Measurements from ENCODE around the gene VPS52. TPM values are rescaled to one million over a fixed set of nuclear protein-coding genes. Genes with fewer than 3 reads are reported as not detected.
A peak's percentile ranks its signal among the peaks of the same experiment; 100 is the strongest.

The VPS52 gene
- 100 to 1,000 TPM in 1 of 6 donors, 10 to 100 TPM in 5; 30.1 to 170 (median 45.8) TPM for total RNA-seq

- TF ChIP-seq POLR2A (IDR thresholded peaks at IDR 0.05) (peak; percentile 76 to 95 (median 78)), EP300 (IDR thresholded peaks at IDR 0.05) (peak in 2 of 4 donors; percentile 1 to 21), POLR2AphosphoS5 (IDR thresholded peaks at IDR 0.05) (peak; percentile 96 to 99)
- TF ChIP-seq, protein P1, sequence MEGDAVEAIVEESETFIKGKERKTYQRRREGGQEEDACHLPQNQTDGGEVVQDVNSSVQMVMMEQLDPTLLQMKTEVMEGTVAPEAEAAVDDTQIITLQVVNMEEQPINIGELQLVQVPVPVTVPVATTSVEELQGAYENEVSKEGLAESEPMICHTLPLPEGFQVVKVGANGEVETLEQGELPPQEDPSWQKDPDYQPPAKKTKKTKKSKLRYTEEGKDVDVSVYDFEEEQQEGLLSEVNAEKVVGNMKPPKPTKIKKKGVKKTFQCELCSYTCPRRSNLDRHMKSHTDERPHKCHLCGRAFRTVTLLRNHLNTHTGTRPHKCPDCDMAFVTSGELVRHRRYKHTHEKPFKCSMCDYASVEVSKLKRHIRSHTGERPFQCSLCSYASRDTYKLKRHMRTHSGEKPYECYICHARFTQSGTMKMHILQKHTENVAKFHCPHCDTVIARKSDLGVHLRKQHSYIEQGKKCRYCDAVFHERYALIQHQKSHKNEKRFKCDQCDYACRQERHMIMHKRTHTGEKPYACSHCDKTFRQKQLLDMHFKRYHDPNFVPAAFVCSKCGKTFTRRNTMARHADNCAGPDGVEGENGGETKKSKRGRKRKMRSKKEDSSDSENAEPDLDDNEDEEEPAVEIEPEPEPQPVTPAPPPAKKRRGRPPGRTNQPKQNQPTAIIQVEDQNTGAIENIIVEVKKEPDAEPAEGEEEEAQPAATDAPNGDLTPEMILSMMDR (IDR thresholded peaks at IDR 0.05): peak in 1 of 6 experiments; percentile 23
- Histone ChIP-seq H3K4me1 (peaks cover 41 to 60% (median 48%) of the 10 kb centered on the region in 4 donors), H3K27ac (peak within 1 kb of the TSS; percentile 90 to 97 (median 95)), H3K4me3 (peak within 1 kb of the TSS; percentile 62 to 82 (median 70)), H3K36me3 (peaks cover 12 to 66% (median 46%) of the 10 kb centered on the region in 4 donors), H3K27me3 (no peaks in the 10 kb centered on the region), H3K9me3 (no peaks in the 10 kb centered on the region)
- peak; percentile 93 to 97 for DNase-seq
- ATAC-seq (ENCODE audit: low FRiP score in 2 of 2): peak; percentile 96 to 97
- 1 to 2% methylated on average over 25 to 48 of the region's 48 CpGs for WGBS, 2 donors
Observed at GRCh38 chr6:33271468-33272274, at the start of gene VPS52, which contains the start of gene RPS18. Gene VPS52 (minus strand): TSS chr6:33271876. CDS start chr6:33271675, 201 bp downstream. Gene RPS18 (plus strand): TSS chr6:33272075. CDS start chr6:33272120, 45 bp downstream.

DNA sequence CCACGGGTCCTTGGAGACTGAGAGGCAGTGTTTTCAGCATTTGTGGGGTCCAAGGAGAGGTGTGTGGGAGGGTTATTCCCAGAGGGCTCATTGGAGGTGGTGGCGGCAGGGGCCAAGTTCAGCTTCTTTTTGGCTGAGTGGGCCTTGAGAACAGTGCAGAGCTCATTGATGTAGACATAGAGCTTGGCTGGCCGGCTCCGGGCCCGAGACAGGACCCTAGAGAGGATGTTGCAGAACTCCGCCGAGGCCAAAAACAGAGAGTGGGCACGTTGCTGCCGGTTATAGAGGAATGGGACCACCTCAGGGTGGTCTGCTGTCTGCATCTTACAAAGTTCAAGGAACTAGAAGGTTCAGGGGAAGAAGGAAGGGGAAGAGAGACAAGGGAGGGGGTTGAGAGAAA, 49.6 kb upstream of the VPS52 start:
- peaks cover 48 to 58% (median 56%) of the 10 kb centered on the region in 4 donors for H3K4me1 ChIP-seq
- TF ChIP-seq POLR2A (IDR thresholded peaks at IDR 0.05) (no peak), EP300 (IDR thresholded peaks at IDR 0.05) (no peak), POLR2AphosphoS5 (IDR thresholded peaks at IDR 0.05) (no peak)
- TF ChIP-seq, protein P1 (IDR thresholded peaks at IDR 0.05): no peak
- no peak for DNase-seq
- H3K36me3 ChIP-seq: peaks cover 7 to 34% (median 31%) of the 10 kb centered on the region in 4 donors
- H3K27ac ChIP-seq: peak overlapping the region in 2 of 4 donors; percentile 95 to 97
- no peak for ATAC-seq (ENCODE audit: low FRiP score in 2 of 2)
- no peaks in the 10 kb centered on the region for H3K27me3 ChIP-seq
- peak overlapping the region in 1 of 4 donors; percentile 89 for H3K4me3 ChIP-seq
- 68 to 76% methylated on average over 8 to 9 of the region's 9 CpGs for WGBS, 2 donors
- no peaks in the 10 kb centered on the region for H3K9me3 ChIP-seq

DNA sequence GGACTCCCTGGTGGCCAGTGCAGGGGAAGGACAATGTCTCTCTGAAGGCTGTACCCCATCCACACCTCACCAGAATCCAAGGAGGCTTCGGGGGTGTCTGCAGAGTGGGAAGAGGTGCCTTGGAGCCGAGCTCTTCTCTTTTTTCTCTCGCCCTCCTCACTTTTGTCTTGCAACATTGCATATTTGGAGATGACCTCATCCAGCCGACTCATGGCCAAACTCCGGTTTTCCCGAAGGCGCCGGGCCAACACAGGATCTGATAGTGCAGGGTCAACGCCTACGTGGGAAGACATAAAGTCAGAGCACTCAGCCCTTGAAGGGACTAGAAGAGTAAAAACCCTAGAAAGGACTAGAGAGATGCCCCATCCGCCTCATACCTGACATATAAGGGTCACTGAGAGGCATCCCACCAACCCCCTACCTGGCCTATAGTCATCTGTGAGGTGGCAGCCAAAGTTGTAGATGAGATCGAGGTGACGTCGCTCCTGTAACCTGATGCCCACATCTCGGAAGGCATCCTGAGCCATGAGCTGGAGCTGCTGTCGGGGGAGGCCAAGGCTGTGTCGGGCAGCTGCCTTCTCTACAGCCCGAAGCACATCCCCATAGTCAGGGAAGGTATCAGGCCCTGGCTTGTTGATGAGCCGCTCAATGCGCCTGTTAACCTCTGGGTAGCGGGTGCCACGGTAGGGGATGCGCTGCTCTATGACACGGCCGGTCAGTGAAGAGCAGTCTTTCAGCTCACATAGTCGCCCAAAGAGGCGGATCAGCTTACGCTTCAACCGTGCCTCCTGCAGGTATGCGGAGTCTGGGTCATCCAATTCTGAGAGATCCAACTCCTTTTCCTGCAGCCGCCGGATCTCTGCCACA, 48.9 kb upstream of the VPS52 start:
- Histone ChIP-seq H3K4me3 (no peak overlapping the region), H3K27me3 (no peaks in the 10 kb centered on the region), H3K9me3 (no peaks in the 10 kb centered on the region), H3K4me1 (peaks cover 48 to 63% (median 59%) of the 10 kb centered on the region in 4 donors), H3K27ac (peak overlapping the region in 2 of 4 donors; percentile 4 to 52), H3K36me3 (peaks cover 7 to 39% (median 33%) of the 10 kb centered on the region in 4 donors)
- TF ChIP-seq EP300 (IDR thresholded peaks at IDR 0.05): no peak
- no peak for TF ChIP-seq POLR2AphosphoS5 (IDR thresholded peaks at IDR 0.05)
- TF ChIP-seq, protein P1 (IDR thresholded peaks at IDR 0.05): no peak
- TF ChIP-seq POLR2A (IDR thresholded peaks at IDR 0.05): no peak
- 75 to 76% methylated on average over 26 to 31 of the region's 32 CpGs for WGBS, 2 donors
- DNase-seq (no peak), ATAC-seq (ENCODE audit: low FRiP score in 2 of 2) (no peak)

- Histone ChIP-seq H3K4me3 (no peak overlapping the region), H3K27me3 (no peaks in the 10 kb centered on the region), H3K36me3 (peaks cover 7 to 39% (median 33%) of the 10 kb centered on the region in 4 donors), H3K27ac (peak overlapping the region in 1 of 4 donors; percentile 52), H3K9me3 (no peaks in the 10 kb centered on the region), H3K4me1 (peaks cover 54 to 70% (median 65%) of the 10 kb centered on the region in 4 donors)
- ATAC-seq (ENCODE audit: low FRiP score in 2 of 2) (no peak), DNase-seq (no peak)
- TF ChIP-seq POLR2AphosphoS5 (IDR thresholded peaks at IDR 0.05): no peak
- TF ChIP-seq POLR2A (IDR thresholded peaks at IDR 0.05): no peak
- TF ChIP-seq EP300 (IDR thresholded peaks at IDR 0.05): no peak
- TF ChIP-seq, protein P1 (IDR thresholded peaks at IDR 0.05): no peak
- WGBS, 2 donors: 94 to 96% methylated on average over 3 of the region's 3 CpGs
Observed at GRCh38 chr6:33319939-33320314, 48.3 kb upstream of the VPS52 start.
